SK-N-MC (cell line): ENCODE measurements around the gene AUTS2.

Experiments used
- DNase-seq: peaks from one replicate; pipeline ENCODE4 v3.0.0-alpha.2; 2011; ENCODE audit warnings: low read depth, low spot score
- H3K27ac ChIP-seq: fragments of 200-600 bp; sonication (generic); 2 replicates; pipeline ENCODE4 v1.5.1; 2016; ENCODE audit warnings: mixed run types
- H3K36me3 ChIP-seq: fragments of 200-600 bp; sonication (generic); 2 replicates; pipeline ENCODE4 v1.6.1; 2017; ENCODE audit warnings: antibody characterized with exemption, low read length, mixed read lengths; ENCODE audit not compliant: insufficient read depth
- H3K4me3 ChIP-seq: fragments of 200-600 bp; sonication (generic); 2 replicates; pipeline ENCODE4 v1.5.1; 2016
- H3K9ac ChIP-seq: fragments of 200-600 bp; sonication (generic); 2 replicates; pipeline ENCODE4 v1.8.0; 2017; ENCODE audit warnings: mixed run types, mixed read lengths; ENCODE audit not compliant: insufficient read length
- H3K9me3 ChIP-seq: fragments of 200-600 bp; sonication (generic); 2 replicates; pipeline ENCODE4 v1.6.1; 2017; ENCODE audit warnings: low read depth, mild to moderate bottlenecking, antibody characterized with exemption, low read length, moderate library complexity, mixed read lengths
- EZH2 ChIP-seq: fragments of 200-600 bp; sonication (generic); IDR thresholded peaks from one replicate; pipeline ENCODE4 v1.6.1; 2017; ENCODE audit warnings: antibody characterized with exemption
- FOXP2 ChIP-seq: optimal IDR thresholded peaks from 2 replicates; pipeline ENCODE3; 2011; ENCODE audit warnings: mild to moderate bottlenecking, moderate library complexity; ENCODE audit not compliant: insufficient read depth; ENCODE audit errors: extremely low read length, control extremely low read depth
- POLR2AphosphoS5 ChIP-seq: IDR thresholded peaks from 2 replicates; pipeline ENCODE4 v1.6.1; 2012; ENCODE audit warnings: mild to moderate bottlenecking, low read depth, low read length, borderline replicate concordance

Gene AUTS2

GRCh38 chr7:69961436-69961835, 363.2 kb downstream of the AUTS2 start:
- DNase-seq, result no peak
- Histone ChIP-seq H3K27ac (no peak overlapping the region), H3K9ac (no peak overlapping the region), H3K36me3 (no peaks in the 10 kb centered on the region), H3K4me3 (no peak overlapping the region), H3K9me3 (no peaks in the 10 kb centered on the region)
- TF ChIP-seq EZH2 (no peak), FOXP2 (no peak), POLR2AphosphoS5 (no peak)

- no peak for DNase-seq
- H3K9me3 ChIP-seq, result no peaks in the 10 kb centered on the region
- TF ChIP-seq EZH2 (no peak), FOXP2 (no peak), POLR2AphosphoS5 (no peak)
- peak overlapping the region; percentile 14; the same call in 1 of the 2 replicates for H3K4me3 ChIP-seq
- H3K27ac ChIP-seq, result no peak overlapping the region
- no peaks in the 10 kb centered on the region for H3K36me3 ChIP-seq
- no peak overlapping the region for H3K9ac ChIP-seq
Measured at GRCh38 chr7:69962186-69963065, 364.2 kb downstream of the AUTS2 start.

GRCh38 chr7:69963393-69963792, 365.1 kb downstream of the AUTS2 start:
- Histone ChIP-seq H3K9me3 (no peaks in the 10 kb centered on the region), H3K27ac (no peak overlapping the region), H3K9ac (no peak overlapping the region), H3K4me3 (no peak overlapping the region), H3K36me3 (no peaks in the 10 kb centered on the region)
- TF ChIP-seq FOXP2 (no peak), POLR2AphosphoS5 (no peak), EZH2 (no peak)
- no peak for DNase-seq

- no peak overlapping the region for H3K27ac ChIP-seq
- no peaks in the 10 kb centered on the region for H3K36me3 ChIP-seq
- no peak overlapping the region for H3K9ac ChIP-seq
- TF ChIP-seq EZH2 (no peak), POLR2AphosphoS5 (no peak), FOXP2 (no peak)
- no peaks in the 10 kb centered on the region for H3K9me3 ChIP-seq
- no peak for DNase-seq
- H3K4me3 ChIP-seq, result no peak overlapping the region
Measured at GRCh38 chr7:69966766-69967591, 368.7 kb downstream of the AUTS2 start.

GRCh38 chr7:69967689-69968450, 369.6 kb downstream of the AUTS2 start:
- no peak for DNase-seq
- H3K36me3 ChIP-seq, result no peaks in the 10 kb centered on the region
- no peak for TF ChIP-seq POLR2AphosphoS5
- no peak for TF ChIP-seq FOXP2
- TF ChIP-seq EZH2, result no peak
- no peak overlapping the region for H3K4me3 ChIP-seq
- H3K27ac ChIP-seq, result no peak overlapping the region
- no peaks in the 10 kb centered on the region for H3K9me3 ChIP-seq
- no peak overlapping the region for H3K9ac ChIP-seq

GRCh38 chr7:69968969-69969556, 370.8 kb downstream of the AUTS2 start:
- no peaks in the 10 kb centered on the region for H3K9me3 ChIP-seq
- H3K36me3 ChIP-seq, result no peaks in the 10 kb centered on the region
- TF ChIP-seq EZH2 (no peak), FOXP2 (no peak), POLR2AphosphoS5 (no peak)
- H3K9ac ChIP-seq, result no peak overlapping the region
- no peak overlapping the region for H3K4me3 ChIP-seq
- no peak for DNase-seq
- no peak overlapping the region for H3K27ac ChIP-seq

GRCh38 chr7:69981646-69982045, 383.4 kb downstream of the AUTS2 start:
- TF ChIP-seq EZH2 (no peak), FOXP2 (no peak), POLR2AphosphoS5 (no peak)
- Histone ChIP-seq H3K27ac (no peak overlapping the region), H3K9me3 (no peaks in the 10 kb centered on the region), H3K4me3 (no peak overlapping the region), H3K36me3 (no peaks in the 10 kb centered on the region), H3K9ac (no peak overlapping the region)
- no peak for DNase-seq

GRCh38 chr7:69982197-69982596, 383.9 kb downstream of the AUTS2 start:
- no peak overlapping the region for H3K9ac ChIP-seq
- H3K27ac ChIP-seq, result no peak overlapping the region
- H3K4me3 ChIP-seq, result no peak overlapping the region
- no peaks in the 10 kb centered on the region for H3K9me3 ChIP-seq
- DNase-seq, result peak; percentile 18
- TF ChIP-seq FOXP2, result no peak
- no peak for TF ChIP-seq POLR2AphosphoS5
- TF ChIP-seq EZH2, result no peak
- H3K36me3 ChIP-seq, result no peaks in the 10 kb centered on the region
